GM08714 (cell line): ENCODE results near the gene INO80E.
"Not testable (repeated sequence)": the region's sequence is repeated elsewhere in the genome, so short reads cannot be mapped to it uniquely, and the experiment has no call there.

ENCODE experiments used
- H3K4me3 ChIP-seq: fragments of 200-500 bp; sonication (Bioruptor generic); 2 replicates; pipeline ENCODE4 v1.5.1; 2014; ENCODE audit warnings: mild to moderate bottlenecking, low read length, inconsistent platforms
- ZNF274 ChIP-seq: IDR thresholded peaks from 2 replicates; pipeline ENCODE4 v1.6.1; 2012; ENCODE audit warnings: mild to moderate bottlenecking, low read depth, low read length

Gene INO80E

GRCh38 chr16:30006659-30007377 lies 10.8 kb downstream of the INO80E start:
- no peak for TF ChIP-seq ZNF274
- H3K4me3 ChIP-seq, result no peak overlapping the region

- TF ChIP-seq ZNF274, result no peak
- H3K4me3 ChIP-seq, result no peak overlapping the region
Observed at GRCh38 chr16:30007378-30007895, 11.4 kb downstream of the INO80E start.

- TF ChIP-seq ZNF274, result no peak
- H3K4me3 ChIP-seq, result no peak overlapping the region
Observed at GRCh38 chr16:30009085-30009862, 13.2 kb downstream of the INO80E start.

- no peak for TF ChIP-seq ZNF274
Observed at GRCh38 chr16:30009990-30010843, 14.2 kb downstream of the INO80E start.

GRCh38 chr16:30010844-30011713 lies 15.0 kb downstream of the INO80E start, which contains the start of gene DOC2A:
Gene DOC2A (minus strand): TSS chr16:30011027. CDS start chr16:30010222, 805 bp downstream.
- peak within 1 kb of the TSS; percentile 35; the same call in 1 of the 2 replicates for H3K4me3 ChIP-seq
- no peak for TF ChIP-seq ZNF274

More at GRCh38 chr16:30009990-30010843, 14.2 kb downstream of the INO80E start:
- H3K4me3 ChIP-seq, result no peak overlapping the region

- H3K4me3 ChIP-seq, result no peak overlapping the region
Observed at GRCh38 chr16:30011714-30012504, 15.9 kb downstream of the INO80E start.

GRCh38 chr16:30012598-30012997 lies 16.6 kb downstream of the INO80E start:
- H3K4me3 ChIP-seq, result not testable (repeated sequence)

More at GRCh38 chr16:30011714-30012504, 15.9 kb downstream of the INO80E start:
- TF ChIP-seq ZNF274, result no peak

- H3K4me3 ChIP-seq, result not testable (repeated sequence)
Observed at GRCh38 chr16:30015450-30015849, 19.4 kb downstream of the INO80E start.

- TF ChIP-seq ZNF274, result no peak
- no peak overlapping the region for H3K4me3 ChIP-seq
Observed at GRCh38 chr16:30016555-30017276, 20.7 kb downstream of the INO80E start.

GRCh38 chr16:30017277-30017656 lies 21.2 kb downstream of the INO80E start:
- H3K4me3 ChIP-seq, result no peak overlapping the region
- no peak for TF ChIP-seq ZNF274

- H3K4me3 ChIP-seq, result not testable (repeated sequence)
Observed at GRCh38 chr16:30017937-30018336, 21.9 kb downstream of the INO80E start.

- TF ChIP-seq ZNF274, result no peak
- no peak overlapping the region for H3K4me3 ChIP-seq
Observed at GRCh38 chr16:30018731-30019158, 22.7 kb downstream of the INO80E start.

- TF ChIP-seq ZNF274, result no peak
- no peak within 1 kb of the TSS for H3K4me3 ChIP-seq
Observed at GRCh38 chr16:30022887-30023286, 26.8 kb downstream of the INO80E start, which contains the start of gene C16orf92. Gene C16orf92 (plus strand): TSS chr16:30023198. CDS start chr16:30023341, 143 bp downstream.
